Hepatocyte (in vitro differentiated cells): Measurements from ENCODE around the gene NUCB2. TPM values are rescaled to one million over a fixed set of nuclear protein-coding genes. Genes with fewer than 3 reads are reported as not detected.
"Not testable (repeated sequence)": the region's sequence is repeated elsewhere in the genome, so short reads cannot be mapped to it uniquely, and the experiment has no call there.

ENCODE experiments used
- DNase-seq: peaks from one replicate; pipeline ENCODE4 v3.0.0-alpha.2; 2016; ENCODE audit warnings: low spot score
- H2AFZ ChIP-seq: fragments of 200-600 bp; sonication (generic); 2 replicates; pipeline ENCODE4 v1.6.0; 2016; ENCODE audit warnings: antibody characterized with exemption, mild to moderate bottlenecking
- H3K27ac ChIP-seq: fragments of 200-600 bp; sonication (generic); 2 replicates; pipeline ENCODE4 v1.5.1; 2016; ENCODE audit warnings: mild to moderate bottlenecking
- H3K27me3 ChIP-seq: fragments of 200-600 bp; sonication (generic); 2 replicates; pipeline ENCODE4 v1.6.1; 2016
- H3K36me3 ChIP-seq: fragments of 200-600 bp; sonication (generic); replicated peaks from 2 replicates; pipeline ENCODE4 v1.5.1; 2016; ENCODE audit warnings: low read depth; ENCODE audit not compliant: insufficient read depth
- H3K4me1 ChIP-seq: fragments of 200-600 bp; sonication (generic); 2 replicates; pipeline ENCODE4 v1.5.1; 2016; ENCODE audit warnings: mild to moderate bottlenecking, moderate library complexity; ENCODE audit not compliant: insufficient read depth
- H3K4me2 ChIP-seq: fragments of 200-600 bp; sonication (generic); 2 replicates; pipeline ENCODE4 v1.6.0; 2016
- H3K4me3 ChIP-seq: fragments of 200-600 bp; sonication (generic); 2 replicates; pipeline ENCODE4 v1.5.1; 2016; ENCODE audit warnings: mild to moderate bottlenecking
- H3K79me2 ChIP-seq: fragments of 200-600 bp; sonication (generic); 2 replicates; pipeline ENCODE4 v1.6.0; 2017; ENCODE audit warnings: mild to moderate bottlenecking
- H3K9me2 ChIP-seq: fragments of 200-600 bp; sonication (generic); replicated peaks from 2 replicates; pipeline ENCODE4 v1.6.0; 2017; ENCODE audit warnings: mild to moderate bottlenecking; ENCODE audit not compliant: insufficient read depth
- H3K9me3 ChIP-seq: fragments of 200-600 bp; sonication (generic); 2 replicates; pipeline ENCODE4 v1.5.1; 2016; ENCODE audit warnings: low read depth, mild to moderate bottlenecking
- H4K20me1 ChIP-seq: fragments of 200-600 bp; sonication (generic); 2 replicates; pipeline ENCODE4 v1.6.0; 2016; ENCODE audit warnings: mild to moderate bottlenecking; ENCODE audit not compliant: insufficient read depth, poor library complexity, severe bottlenecking
- EZH2 ChIP-seq: fragments of 200-600 bp; sonication (generic); IDR thresholded peaks from 2 replicates; pipeline ENCODE4 v1.6.1; 2016; ENCODE audit warnings: antibody characterized with exemption, mild to moderate bottlenecking, borderline replicate concordance
- EZH2phosphoT487 ChIP-seq: fragments of 200-600 bp; sonication (generic); IDR thresholded peaks from one replicate; pipeline ENCODE4 v1.6.1; 2018; ENCODE audit warnings: antibody characterized with exemption, mild to moderate bottlenecking, low read depth, moderate library complexity; ENCODE audit not compliant: unreplicated experiment, severe bottlenecking
- WGBS: methylation state at CpG from one replicate; pipeline ENCODE4 v1.1.6; 2016; ENCODE audit warnings: low lambda C conversion rate; ENCODE audit errors: missing lambda C conversion rate; 5-methylcytosine and 5-hydroxymethylcytosine counted together
- polyA plus RNA-seq: library from polyadenylated mRNA; unstranded; fragments of >200 nt; fragmentation: Nextera tagmentation; extraction: Ambion mirVana; gene quantifications from 2 replicates; pipeline ENCODE4 v1.2.1, GENCODE V29; 2016
- total RNA-seq: library from RNA; depleted of rRNA; stranded (reverse); fragments of >200 nt; gene quantifications from 2 replicates; pipeline ENCODE4 v1.2.3, GENCODE V29; 2014
- TF ChIP-seq, protein P1 (sequence below): fragments of 200-600 bp; sonication (generic); IDR thresholded peaks from 2 replicates; pipeline ENCODE4 v1.5.1; 2016; ENCODE audit warnings: antibody characterized with exemption, mild to moderate bottlenecking; ENCODE audit not compliant: poor library complexity

NUCB2 gene
- total and polyA plus RNA-seq, 2 experiments from 2014 or later = 93.4 to 196 TPM

DNA sequence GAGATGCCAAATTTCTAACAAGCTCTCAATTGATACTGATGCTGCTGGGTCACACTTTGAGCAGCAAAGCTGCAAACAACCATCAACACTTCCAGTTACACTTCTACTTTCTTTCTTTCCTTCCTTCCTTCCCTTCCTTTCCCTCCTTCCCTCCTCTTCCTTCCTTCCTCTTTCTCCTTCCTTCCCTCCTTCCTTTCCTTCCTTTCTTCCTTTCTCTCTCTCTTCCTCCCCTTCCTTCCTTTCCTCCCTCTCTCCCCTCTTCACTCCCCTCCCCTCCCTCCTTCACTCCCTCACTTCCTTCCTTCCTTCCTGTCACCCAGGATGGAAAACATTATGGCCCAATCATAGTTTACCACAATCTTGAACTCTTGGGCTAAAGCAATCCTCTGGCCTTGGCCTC, 35.8 kb upstream of the NUCB2 start:
- no peaks in the 10 kb centered on the region for H3K79me2 ChIP-seq
- H3K9me2 ChIP-seq = no peaks in the 10 kb centered on the region
- no peaks in the 10 kb centered on the region for H3K4me1 ChIP-seq
- H3K4me3 ChIP-seq = no peak overlapping the region
- DNase-seq = no peak
- no peak overlapping the region for H3K27ac ChIP-seq
- H3K4me2 ChIP-seq = no peak overlapping the region
- no peaks in the 10 kb centered on the region for H3K9me3 ChIP-seq
- no peaks in the 10 kb centered on the region for H3K27me3 ChIP-seq
- H3K36me3 ChIP-seq = no peaks in the 10 kb centered on the region
- H2AFZ ChIP-seq = no peak overlapping the region
- no peaks in the 10 kb centered on the region for H4K20me1 ChIP-seq
- no peak for TF ChIP-seq EZH2
- no peak for TF ChIP-seq EZH2phosphoT487
- TF ChIP-seq, protein P1, sequence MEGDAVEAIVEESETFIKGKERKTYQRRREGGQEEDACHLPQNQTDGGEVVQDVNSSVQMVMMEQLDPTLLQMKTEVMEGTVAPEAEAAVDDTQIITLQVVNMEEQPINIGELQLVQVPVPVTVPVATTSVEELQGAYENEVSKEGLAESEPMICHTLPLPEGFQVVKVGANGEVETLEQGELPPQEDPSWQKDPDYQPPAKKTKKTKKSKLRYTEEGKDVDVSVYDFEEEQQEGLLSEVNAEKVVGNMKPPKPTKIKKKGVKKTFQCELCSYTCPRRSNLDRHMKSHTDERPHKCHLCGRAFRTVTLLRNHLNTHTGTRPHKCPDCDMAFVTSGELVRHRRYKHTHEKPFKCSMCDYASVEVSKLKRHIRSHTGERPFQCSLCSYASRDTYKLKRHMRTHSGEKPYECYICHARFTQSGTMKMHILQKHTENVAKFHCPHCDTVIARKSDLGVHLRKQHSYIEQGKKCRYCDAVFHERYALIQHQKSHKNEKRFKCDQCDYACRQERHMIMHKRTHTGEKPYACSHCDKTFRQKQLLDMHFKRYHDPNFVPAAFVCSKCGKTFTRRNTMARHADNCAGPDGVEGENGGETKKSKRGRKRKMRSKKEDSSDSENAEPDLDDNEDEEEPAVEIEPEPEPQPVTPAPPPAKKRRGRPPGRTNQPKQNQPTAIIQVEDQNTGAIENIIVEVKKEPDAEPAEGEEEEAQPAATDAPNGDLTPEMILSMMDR = no peak

DNA sequence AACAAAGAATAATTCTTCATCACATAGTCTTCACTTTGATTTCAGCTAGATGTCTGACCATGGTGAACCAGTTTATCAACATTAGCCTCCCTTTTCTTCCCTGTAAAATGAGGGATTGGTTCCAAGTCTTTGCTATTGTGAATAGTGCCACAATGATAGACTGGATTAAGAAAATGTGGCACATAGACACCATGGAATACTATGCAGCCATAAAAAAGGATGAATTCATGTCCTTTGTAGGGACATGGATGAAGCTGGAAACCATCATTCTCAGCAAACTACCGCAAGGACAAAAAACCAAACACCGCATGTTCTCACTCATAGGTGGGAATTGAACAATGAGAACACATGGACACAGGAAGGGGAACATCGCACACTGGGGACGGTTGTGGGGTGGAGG, 33.6 kb upstream of the NUCB2 start:
- H2AFZ ChIP-seq, H3K9me3 ChIP-seq, H3K27ac ChIP-seq, DNase-seq, H3K36me3 ChIP-seq, H4K20me1 ChIP-seq, H3K79me2 ChIP-seq, H3K4me2 ChIP-seq, H3K4me3 ChIP-seq, H3K27me3 ChIP-seq, H3K4me1 ChIP-seq, H3K9me2 ChIP-seq: not testable (repeated sequence)
- WGBS = 98% methylated on average over 4 of the region's 4 CpGs

DNA sequence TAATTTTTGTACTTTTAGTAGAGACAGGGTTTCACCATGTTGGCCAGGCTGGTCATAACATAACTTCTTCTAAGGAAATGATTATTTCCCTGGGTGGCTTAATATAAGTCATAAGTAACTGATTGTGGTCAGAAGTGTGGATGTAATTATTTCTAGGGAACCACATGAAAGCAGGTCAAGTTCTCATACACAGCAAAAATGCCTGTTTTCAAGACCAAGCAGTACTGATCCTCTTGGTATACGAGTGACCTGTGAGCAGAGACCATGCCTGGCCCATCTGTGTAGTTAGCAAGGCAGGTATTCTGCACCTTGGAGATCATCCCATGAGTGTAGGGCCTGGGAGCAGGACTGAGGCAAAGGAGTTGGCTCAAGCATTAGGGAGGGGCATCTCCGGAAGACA, 32.5 kb upstream of the NUCB2 start:
- Histone ChIP-seq H3K4me1 (no peaks in the 10 kb centered on the region), H3K27ac (no peak overlapping the region), H3K9me2 (no peaks in the 10 kb centered on the region), H2AFZ (no peak overlapping the region), H3K9me3 (no peaks in the 10 kb centered on the region), H3K79me2 (no peaks in the 10 kb centered on the region), H3K27me3 (no peaks in the 10 kb centered on the region), H3K4me3 (no peak overlapping the region), H3K36me3 (no peaks in the 10 kb centered on the region), H4K20me1 (no peaks in the 10 kb centered on the region), H3K4me2 (no peak overlapping the region)
- 82% methylated on average over 2 of the region's 2 CpGs for WGBS
- TF ChIP-seq EZH2phosphoT487 (no peak), EZH2 (no peak)
- TF ChIP-seq, protein P1 = no peak
- no peak for DNase-seq

DNA sequence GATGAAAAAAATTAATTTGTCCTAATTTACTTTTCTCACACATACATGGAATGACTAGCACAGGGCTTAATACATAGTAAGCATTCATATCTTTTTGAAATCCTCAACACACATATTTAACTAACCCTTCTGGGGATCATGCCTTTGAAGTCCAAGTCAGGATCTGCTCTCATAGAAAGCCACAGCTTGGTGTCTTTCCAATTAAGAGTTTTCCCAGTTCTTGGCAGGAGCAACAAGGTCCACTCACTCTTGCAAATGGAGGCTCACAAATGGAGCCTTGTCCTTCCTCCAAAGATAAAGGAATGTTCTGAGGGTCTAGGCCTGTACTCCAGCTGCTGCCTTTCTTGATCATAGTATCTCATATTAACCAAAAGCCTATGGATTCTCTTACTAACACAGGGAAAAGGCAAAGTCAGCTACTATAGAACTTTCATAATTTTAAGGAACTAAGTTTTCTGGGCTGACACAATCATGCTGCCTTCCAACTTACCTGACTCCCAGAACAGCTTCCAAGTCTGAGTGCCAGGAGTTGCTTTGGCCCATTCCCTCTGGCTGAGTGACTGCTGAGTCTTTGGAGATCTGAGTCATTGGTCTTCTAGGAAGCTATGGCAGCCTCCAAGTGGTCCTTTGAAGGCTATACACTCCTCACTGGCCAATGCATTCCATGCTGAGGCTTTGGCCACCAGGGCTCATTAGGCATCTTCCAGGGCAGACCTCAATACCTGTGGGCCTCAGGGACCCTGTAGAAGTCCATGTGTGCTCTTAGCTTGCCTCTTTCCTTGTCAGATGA, 25.8 kb upstream of the NUCB2 start:
- H3K4me1 ChIP-seq = no peaks in the 10 kb centered on the region
- H4K20me1 ChIP-seq = no peaks in the 10 kb centered on the region
- no peaks in the 10 kb centered on the region for H3K9me2 ChIP-seq
- no peak for TF ChIP-seq EZH2
- no peak for TF ChIP-seq EZH2phosphoT487
- TF ChIP-seq, protein P1 = no peak
- H3K27ac ChIP-seq = no peak overlapping the region
- no peak overlapping the region for H3K4me2 ChIP-seq
- H3K27me3 ChIP-seq = no peaks in the 10 kb centered on the region
- no peaks in the 10 kb centered on the region for H3K79me2 ChIP-seq
- no peak overlapping the region for H2AFZ ChIP-seq
- H3K4me3 ChIP-seq = no peak overlapping the region
- H3K9me3 ChIP-seq = no peaks in the 10 kb centered on the region
- no peak for DNase-seq
- H3K36me3 ChIP-seq = no peaks in the 10 kb centered on the region
